Measurements from ENCODE around the gene SLC7A5.
"Not testable (repeated sequence)": the region's sequence is repeated elsewhere in the genome, so short reads cannot be mapped to it uniquely, and the experiment has no call there.

Gene SLC7A5

DNA sequence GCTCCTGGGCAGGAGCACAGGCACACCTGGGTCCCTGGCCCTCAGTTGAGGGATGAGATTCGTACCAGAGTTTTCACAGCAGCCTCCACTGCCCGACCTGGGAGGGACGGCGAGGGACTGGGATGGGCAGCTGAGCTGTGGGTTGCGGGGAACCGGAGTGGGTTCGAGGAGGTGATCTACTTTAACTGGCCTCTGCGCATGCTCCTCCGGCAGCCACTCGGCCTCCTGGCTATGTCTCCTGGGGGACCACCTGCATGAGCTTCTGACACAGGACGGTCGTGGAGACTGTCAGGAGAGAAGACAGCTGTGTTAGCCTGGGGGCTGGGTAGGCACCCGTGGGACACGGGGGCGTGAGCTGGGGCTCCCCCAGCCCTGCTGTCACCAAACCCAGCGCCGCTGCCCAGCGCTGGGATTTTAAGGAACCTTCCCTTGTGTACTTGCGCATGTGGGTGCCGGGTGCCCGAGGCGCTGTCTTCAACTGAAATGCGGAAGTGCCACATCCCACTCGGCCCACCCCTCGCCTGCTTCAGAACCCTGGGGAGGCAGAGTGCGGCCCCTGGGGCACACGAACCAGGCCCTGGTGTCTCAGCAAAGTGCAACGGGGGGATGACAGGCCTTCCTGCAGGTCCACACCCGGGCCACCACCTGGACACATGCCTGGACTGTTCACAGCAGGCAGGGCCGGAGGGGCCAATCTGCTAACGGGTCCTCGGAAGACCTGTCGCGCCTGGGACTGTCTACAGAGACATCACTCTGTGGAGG, 36.4 kb downstream of the SLC7A5 start:
- DNase-seq (ENCODE audit: low spot score), result no peak

DNA sequence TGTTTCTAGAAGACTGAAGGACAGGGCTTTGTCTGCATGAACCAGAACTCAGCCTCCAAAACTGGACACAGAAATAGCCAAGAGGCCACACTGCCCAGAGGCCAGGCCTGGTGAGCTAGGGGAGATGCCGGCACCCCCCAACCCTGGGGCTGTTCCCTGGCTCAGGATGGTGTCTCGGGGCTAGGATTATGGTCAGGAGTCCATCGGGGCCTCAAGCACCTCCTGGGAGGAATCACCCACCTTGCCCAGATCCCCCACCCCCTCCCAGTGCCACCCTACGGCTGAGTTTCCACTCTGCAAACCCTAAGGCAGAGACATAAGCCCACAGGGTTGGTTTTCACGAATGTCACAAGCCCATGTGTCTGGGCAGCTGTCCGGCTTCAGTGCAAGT, 37.2 kb downstream of the SLC7A5 start:
- no peak for DNase-seq (ENCODE audit: low spot score)

DNA sequence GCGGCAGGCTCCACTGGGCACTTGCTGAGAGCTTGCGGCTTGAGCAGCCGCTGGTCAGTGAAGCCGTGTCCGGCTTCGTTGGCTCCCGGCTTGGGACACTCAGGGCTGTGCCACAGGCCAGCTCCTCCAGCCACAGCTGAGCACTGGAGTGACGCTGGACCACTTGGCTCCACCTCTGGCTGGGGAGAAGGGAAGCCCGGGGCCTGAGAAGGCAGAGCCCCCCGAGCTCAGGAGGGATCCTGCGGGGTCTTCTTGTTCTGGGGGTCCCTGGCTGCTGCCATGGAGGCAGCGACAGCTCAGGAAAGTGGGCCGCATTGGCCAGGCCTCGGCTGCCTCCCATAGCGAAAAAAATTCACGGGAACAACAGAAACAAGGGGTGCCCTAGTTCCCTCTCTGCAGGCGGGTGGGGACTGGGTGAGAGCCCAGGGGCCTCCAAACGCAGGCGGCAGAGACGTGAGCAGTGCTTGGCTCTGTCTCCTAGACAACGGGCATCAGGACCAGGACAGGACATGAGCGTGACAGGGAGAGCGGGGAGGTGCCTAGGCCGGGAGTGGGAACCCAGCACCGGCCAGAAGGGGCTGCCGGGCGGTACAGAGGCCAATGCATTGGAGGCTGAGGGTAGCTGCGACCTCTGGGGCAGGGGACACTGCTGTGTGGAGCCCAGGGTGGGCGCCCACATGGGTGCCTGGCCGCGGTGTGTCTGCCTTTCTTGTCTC, 37.7 kb downstream of the SLC7A5 start:
- DNase-seq (ENCODE audit: low spot score), result peak; percentile 16

DNA sequence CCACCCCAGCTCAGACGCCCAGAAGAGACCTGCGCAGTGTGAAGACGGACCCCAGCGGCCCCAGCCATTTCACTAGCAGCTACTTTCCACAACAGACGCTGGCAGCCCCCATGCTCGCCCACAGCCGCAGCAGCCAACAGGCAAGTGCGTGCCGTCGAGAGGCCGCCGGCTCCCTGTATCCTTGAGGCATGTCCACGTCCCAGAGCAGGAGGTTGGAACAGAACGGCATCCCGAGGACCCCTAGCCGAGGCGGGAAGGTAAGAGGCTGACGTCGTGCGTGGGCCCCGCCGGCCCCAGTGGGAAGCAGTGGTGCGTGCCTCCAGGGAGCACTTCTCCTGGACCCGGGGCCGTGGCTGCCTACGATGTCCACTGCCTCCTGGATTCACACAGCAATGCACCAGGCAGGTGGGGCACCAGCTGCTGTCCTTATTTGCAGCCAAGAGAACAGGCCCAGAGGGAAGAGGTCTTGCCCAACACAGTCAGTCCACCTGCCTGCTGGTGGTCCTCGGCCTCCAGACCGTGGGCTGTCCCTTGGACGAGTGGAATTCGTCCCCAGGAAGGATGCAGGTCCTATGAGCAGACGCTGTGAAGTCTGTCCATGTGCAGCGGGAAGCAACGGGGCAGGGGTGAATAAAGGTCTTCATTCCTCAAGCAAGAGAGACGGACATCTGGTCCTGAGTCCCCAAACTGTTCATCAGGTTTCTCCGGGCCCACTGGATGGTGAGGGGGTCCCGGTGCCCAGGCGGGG, 38.5 kb downstream of the SLC7A5 start:
- DNase-seq (ENCODE audit: low spot score), result peak; percentile 13

DNA sequence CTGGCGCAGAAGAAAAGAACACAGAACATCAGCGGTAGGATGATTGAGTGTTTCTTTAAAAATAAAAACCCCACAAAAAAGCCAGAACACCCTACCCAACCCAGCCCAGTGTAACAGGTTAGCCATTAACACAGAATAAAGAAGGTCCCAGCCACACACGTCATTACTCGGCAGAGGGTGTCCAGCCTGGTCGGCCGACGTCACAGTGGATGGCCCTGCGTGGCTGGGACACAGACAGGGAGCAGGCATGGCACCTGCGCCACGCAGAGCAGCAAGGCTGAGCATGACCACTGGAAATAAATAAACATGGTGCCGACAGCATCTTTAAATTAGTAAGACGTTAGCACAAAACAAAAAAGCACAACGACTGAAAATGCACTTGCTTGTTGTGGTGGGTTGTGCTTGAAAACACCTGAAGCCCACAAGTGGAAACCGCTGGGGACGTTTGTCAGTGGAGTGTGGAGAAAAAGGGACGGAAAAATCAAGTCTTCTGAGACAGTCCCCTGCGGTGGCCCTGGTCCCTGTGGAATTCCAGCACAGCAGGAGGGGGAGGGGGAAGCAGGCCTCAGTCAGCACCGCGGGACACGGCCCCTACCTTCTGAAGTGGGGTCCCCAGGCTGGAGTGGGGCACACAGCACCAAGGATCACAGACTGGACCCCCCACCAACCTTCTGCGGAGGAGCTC, 39.2 kb downstream of the SLC7A5 start:
- no peak for DNase-seq (ENCODE audit: low spot score)

DNA sequence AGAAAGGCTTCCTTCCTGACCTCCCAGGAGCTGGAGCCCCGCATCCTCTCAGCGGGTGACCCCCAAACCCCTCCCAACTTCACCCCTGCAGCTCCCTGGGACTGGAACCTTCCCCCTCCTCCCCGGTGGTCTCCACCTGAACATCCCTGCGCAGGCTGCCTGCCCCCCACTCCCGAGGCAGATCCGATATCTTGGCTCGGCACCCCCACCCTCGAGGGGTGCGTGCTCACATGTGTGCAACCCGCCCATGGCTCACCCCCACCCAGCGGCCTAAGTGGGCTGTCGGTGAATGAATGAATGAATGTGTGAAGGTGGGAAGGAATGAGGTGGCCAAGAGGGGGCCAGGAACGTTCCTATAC, 39.7 kb downstream of the SLC7A5 start:
- DNase-seq (ENCODE audit: low spot score), result no peak

DNA sequence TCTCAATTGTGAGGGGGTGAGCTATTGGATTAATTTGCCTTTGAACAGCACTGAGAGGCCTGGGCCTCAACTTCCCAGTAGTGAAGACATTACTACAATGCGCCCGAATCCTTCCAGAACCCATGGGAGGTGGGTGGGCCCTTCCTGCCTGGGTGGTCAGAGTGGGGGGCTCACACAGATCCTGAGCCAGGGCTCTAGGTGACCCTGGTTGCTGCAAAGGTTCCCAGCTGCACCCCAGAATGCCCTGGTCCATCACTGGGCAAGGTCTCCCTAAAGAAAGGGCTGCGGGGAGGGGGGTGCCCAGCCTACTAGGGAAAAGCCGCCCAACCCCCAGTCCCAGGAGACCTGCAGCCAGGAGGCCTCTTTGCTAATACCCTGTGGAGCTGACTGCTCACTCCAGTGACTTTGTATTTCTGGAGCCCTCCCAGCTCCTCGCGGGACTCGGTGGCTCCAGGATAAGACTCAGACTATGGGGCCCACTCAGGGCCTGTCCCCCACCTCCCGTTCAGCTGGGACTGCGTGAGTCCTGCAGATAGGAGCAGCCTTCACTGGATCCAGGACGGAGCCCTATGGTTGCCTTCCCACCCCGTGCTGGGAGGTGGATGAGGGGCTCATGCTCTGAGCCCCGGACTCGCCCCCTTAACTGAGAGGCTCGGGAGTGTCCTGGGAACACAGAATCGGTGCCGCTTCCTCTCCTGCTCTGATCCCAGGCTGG, 40.2 kb downstream of the SLC7A5 start:
- peak; percentile 32 for DNase-seq (ENCODE audit: low spot score)

DNA sequence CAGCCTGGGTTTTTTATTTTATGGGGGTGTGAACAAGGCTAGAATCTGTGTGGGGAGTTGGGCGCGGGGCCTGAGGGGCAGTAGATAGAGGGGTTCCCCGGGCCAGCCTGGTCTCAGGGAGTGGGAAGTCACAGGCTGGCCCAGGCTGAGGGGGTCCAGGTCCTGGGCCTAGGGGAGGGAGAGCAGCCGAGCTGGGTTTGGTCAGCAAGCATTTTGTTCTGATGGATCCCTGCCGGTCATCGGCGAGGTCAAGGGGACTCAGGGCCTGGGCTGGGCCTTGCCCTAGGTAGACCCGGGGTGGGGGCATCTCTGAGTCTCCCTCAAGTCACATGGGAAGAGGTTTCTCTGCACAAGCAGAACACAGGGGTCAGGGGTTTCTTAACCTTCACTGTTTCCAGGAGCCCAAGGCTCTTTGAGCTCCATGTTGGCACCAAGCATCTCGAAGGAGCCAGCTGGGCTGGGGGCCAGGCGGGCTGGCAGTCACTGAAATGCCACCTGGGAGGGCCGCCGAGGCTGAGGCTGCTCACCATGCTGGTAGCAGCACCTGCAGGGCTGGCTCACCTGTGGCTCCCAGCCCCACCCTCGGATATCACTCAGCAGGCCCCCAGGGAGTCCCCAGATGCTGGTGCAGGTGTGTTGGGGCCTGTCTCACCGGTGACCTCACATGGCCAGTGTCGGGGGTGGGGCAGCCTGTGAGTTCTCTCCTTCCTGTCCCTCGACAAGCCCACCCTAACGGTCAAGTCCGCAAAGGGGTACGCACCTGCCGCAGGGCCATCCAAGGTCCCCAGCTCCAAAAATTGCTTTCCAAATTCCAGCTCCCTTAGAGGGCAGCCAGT, 41.0 kb downstream of the SLC7A5 start:
- DNase-seq (ENCODE audit: low spot score), result peak; percentile 39

DNA sequence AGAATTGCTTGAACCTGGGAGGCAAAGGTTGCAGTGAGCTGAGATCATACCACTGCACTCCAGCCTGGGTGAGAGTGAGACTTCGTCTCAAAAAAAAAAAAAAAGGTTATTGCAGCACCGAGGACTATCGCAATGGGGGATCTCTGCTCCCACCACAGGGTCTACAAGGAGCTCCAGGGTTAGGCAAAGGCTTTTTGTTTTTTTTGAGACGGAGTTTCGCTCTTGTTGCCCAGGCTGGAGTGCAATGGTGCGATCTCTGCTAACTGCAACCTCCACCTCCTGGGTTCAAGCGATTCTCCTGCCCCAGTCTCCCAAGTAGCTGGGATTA, 41.8 kb downstream of the SLC7A5 start:
- DNase-seq (ENCODE audit: low spot score), result not testable (repeated sequence)

DNA sequence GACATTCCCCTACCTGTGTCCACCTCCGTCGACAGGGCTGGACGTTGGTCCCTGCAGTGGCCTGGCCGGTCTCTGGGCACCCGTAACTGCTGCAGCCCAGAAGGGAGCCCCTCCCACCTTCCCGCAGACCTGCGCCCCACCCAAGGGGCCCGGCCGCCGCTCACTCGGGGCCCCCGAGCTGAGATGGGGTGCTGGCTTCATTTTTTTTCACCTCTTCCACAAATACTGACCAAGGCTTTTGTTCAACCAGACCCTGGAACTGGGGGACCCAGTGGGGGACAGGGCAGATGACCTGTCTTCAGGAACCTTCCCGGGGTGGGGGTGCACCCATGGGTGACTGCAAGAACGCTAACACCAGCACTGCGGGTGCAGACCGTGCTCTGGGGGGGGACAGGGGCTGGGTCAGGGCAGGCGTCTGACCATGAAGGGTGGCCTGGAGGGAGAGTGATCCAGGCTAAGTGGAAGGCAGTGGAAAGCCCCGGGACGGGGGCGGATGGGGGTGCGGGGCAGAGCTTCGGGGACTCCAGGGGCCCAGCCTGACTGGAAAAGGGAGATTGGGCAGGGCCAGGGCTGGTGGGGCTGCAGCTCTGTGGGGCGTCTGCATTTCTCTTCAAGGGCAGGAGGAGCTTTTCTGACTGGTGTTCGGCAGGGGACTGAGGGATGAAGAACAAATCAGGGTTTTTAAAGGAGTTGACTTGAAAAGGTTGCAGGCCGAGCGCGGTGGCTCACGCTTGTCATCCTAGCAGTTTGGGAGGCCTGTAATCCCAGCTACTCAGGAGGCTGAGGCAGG, 42.3 kb downstream of the SLC7A5 start:
- DNase-seq (ENCODE audit: low spot score), result peak; percentile 19

DNA sequence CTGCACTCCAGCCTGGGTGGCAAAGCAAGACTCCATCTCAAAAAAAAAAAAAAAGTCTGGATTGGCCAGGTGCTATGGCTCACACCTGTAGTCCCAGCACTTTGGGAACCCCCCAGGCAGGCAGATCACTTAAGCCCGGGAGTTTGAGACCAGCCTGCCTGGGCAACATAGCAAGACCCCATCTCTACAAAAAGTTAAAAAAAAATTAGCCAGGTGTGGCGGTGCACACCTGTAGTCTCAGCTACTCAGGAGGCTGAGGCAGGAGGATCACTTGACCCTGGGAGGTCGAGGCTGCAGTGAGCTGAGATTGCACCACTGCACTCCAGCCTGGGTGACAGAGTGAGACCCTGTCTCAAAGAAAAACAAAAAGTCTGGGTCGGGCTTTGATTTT, 42.9 kb downstream of the SLC7A5 start:
- not testable (repeated sequence) for DNase-seq (ENCODE audit: low spot score)

DNA sequence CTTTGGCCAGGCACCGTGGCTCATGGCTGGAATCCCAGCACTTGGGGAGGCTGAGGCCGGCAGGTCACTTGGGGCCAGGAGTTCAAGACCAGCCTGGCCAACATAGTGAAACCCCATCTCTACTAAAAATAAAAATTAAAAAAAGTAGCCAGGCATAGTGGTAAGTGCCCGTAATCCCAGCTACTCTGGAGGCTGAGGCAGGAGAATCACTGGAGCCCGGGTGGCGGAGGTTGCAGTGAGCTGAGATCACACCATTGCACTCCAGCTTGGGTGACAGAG, 43.5 kb downstream of the SLC7A5 start:
- not testable (repeated sequence) for DNase-seq (ENCODE audit: low spot score)

DNA sequence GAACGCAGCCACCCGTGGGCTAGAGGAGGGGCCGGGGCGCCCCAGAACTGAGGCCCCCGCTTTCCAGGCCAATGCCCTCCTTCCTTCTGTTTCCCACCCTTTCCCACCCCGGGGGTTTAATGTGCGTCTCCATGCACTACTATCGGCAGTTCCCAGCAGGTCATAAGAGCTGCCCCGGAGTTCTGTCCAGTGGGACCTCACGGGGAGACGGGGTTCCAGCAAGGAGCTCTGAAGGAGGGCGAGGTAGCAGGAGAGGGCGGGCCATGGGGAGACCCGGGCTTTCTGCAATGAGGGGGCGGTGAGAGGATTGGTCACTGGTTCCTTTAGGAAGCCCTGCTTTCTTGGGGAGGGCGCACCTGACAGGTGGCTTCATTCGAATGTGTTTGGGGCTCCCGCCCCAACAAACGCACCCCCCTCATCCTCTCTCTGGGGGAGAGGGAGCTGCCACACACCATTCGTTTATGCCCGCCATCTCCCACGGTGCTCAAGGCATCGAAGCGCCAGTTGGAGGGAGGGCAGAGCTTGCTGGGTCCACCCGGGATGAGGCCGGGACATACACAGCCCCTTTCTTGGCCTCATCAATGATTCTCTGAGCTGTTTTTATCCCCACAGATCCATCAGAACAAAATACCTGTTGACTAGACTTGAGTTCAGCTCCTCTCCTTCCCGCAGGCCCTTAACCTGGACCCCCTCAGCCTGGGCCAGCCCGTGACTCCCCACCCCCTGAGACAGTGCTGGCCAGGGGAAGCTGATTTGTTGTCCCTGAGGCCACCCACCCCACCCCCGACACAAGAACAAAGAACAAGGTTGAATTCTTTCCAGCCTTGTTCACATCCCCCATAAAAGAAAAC, 44.1 kb downstream of the SLC7A5 start:
- DNase-seq (ENCODE audit: low spot score), result no peak

DNA sequence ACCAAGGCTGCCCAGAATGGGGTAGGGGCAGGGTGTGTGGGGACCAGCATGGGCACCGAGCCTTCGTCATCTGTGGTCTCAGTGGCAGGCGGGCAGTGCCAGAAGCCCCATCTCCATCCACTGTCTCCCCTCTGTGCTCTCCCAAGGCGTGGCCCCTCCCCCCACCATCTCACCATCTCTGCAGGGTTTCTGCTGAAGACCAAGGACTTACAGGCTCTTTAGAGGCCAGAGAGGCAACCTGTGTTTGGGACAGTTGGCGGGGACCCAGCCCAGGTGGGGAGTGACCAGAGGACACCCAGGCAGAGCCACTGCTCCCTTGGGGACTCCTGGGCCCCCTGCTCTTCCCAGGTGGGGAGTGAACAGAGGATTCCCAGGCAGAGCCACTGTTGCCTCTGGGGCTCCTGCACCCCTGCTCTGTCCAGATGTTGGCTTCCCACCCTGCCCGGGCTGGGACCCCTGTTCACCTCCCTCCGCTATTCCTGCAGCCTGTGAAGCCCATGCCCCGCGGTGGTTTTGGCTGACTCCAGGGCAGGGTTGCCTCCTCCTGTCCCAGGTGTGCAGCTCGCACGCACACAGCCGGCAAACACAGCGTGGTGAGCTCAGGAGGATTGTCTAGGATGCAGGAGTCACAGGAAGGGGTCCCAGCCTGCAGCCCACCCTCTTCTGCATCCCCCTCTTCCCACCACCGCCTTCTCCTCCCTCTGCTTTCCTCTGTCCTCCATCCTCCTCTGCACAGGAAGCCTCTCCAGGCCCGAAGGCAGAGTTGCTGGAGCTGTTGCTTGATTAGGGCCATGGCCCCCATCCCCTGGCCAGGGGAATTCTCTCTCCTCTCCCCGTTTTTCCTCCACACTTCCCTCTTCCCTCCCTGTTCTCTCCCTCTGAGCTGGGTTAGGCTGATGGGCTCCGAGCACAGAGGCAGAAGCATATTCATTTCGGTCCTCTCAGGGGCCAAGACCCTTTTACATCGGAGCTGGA, 45.0 kb downstream of the SLC7A5 start:
- DNase-seq (ENCODE audit: low spot score), result peak; percentile 8

DNA sequence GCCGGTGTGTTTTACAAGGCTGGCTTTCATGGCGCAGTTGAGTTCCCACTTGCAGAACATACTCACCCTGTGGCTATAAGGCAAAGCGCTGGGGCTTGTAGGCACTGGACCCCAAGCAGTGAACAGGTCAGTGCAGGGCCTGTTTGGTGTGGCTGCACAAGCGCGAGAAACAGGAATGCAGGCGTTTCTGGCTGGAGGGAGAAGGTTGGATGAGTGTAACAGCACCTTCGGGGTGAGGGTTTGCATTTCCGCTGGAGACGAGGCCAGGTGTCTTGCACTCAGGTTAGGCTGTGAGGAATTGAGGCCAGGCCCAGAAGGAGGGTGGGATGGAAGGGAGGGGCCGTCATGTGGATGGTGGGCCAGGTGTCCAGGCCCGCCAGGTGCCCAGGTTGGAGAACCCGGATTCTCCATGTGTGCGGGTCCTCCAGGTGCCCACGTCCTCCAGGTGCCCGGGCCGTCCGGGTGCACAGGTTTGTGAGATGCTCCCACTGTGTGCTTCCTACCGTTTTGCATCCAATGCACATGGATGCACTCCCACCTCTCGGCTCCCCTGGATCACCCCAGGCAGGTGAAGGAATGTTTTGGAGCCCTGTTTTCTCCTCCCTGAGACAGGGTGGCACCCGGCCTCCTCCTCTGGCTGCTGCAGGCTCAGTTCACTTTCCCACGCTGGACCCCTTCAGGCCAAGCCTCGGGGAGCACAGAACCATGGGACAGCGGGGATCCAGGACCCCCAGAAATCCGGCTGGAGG, 46.0 kb downstream of the SLC7A5 start:
- no peak for DNase-seq (ENCODE audit: low spot score)

DNA sequence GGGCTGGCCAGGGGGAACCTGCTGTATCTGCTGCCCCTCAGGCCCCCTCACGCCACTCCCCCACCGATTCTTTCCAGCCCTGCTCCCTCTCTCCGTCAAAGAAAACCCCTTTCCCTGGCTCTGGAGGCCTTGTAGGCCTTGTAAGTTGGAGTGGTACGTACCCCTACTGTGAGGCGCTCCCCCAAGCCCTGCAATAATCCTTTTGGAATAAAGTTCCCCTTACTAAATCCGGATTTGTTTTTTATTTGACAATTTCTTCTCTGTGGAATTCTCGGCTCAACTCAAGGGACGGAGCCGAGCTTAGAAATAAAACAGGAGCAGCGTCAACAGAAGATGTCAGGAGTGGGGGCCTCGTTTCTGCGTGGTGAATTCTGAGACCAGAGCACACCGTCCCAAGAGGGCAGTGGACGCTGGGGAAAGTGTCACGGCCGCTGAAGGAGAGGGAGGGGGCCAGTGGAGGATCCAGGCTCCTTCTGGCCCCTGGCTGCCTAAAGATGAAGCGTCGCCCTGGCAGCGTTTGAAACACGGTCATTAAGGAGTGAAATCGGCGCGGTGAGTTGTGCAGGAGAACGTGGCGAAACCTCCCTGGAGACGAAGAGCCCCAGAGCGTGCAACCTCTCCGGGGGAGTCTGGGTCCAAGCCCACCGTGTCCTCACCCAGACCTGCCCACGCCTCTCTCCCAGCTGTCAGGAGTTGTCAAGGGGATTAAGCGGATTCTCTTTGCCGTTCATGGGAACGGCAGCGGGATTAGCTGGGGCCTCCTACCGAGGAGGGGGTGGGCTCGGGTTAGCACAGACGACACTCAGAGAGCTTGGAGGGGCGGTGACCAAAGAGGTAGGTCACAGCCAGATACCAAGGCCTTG, 47.0 kb downstream of the SLC7A5 start:
- DNase-seq (ENCODE audit: low spot score), result no peak
